ENCODE data around the gene WSB1. TPM values are rescaled to one million over a fixed set of nuclear protein-coding genes. Genes with fewer than 3 reads are reported as not detected.

Gene WSB1
- total and polyA plus RNA-seq, 9 of the 15 experiments (the other 6 are each of a cell fraction or from before 2014, with no cell fraction given): 22.8 to 229 (median 81.1) TPM

- TF ChIP-seq MYNN (IDR thresholded peaks at IDR 0.05) (no peak), MYNN (CRISPR knock-in tag; IDR thresholded peaks at IDR 0.05) (no peak), ZFP30 (CRISPR knock-in tag; IDR thresholded peaks at IDR 0.05; ENCODE audit: borderline replicate concordance) (no peak), HOXB6 (CRISPR knock-in tag; IDR thresholded peaks at IDR 0.05; ENCODE audit: borderline replicate concordance) (no peak), ZNF696 (CRISPR knock-in tag; conservative IDR thresholded peaks at IDR 0.05) (no peak), BRD9 (IDR thresholded peaks at IDR 0.05; ENCODE audit: low read depth, partially characterized antibody) (peak; percentile 8), HDAC8 (tag; IDR thresholded peaks at IDR 0.05) (no peak), ETS2 (tag; IDR thresholded peaks at IDR 0.05; ENCODE audit: borderline replicate concordance, poor library complexity, severe bottlenecking) (no peak), ZNF512 (tag; IDR thresholded peaks at IDR 0.05) (no peak), WHSC1 (IDR thresholded peaks at IDR 0.05; ENCODE audit: low read length) (no peak), ZNF146 (CRISPR knock-in tag; IDR thresholded peaks at IDR 0.05; ENCODE audit: unreplicated experiment) (no peak), U2AF1 (optimal IDR thresholded peaks at IDR 0.05; ENCODE audit: low read depth, low read length) (no peak), TAF1 (IDR thresholded peaks at IDR 0.05; ENCODE audit: control insufficient read depth, extremely low read depth, insufficient read depth, low read length, severe bottlenecking) (peak; percentile 98), MYBL2 (IDR thresholded peaks at IDR 0.05; ENCODE audit: low read depth) (no peak), MYBL2 (CRISPR knock-in tag; IDR thresholded peaks at IDR 0.05; ENCODE audit: borderline replicate concordance) (no peak), MAFG (tag; conservative IDR thresholded peaks at IDR 0.05) (no peak), CBX5 (IDR thresholded peaks at IDR 0.05; ENCODE audit: borderline replicate concordance, low read depth) (no peak), CAMTA2 (CRISPR knock-in tag; conservative IDR thresholded peaks at IDR 0.05) (no peak), XRCC5 (IDR thresholded peaks at IDR 0.05; ENCODE audit: low read depth, low read length) (no peak), SRSF3 (IDR thresholded peaks at IDR 0.05; ENCODE audit: insufficient read depth, low read length) (no peak), KAT2B (IDR thresholded peaks at IDR 0.05; ENCODE audit: low read depth, low read length) (no peak), MEF2D (tag; conservative IDR thresholded peaks at IDR 0.05; ENCODE audit: low read depth) (no peak), STAT5A (IDR thresholded peaks at IDR 0.05; ENCODE audit: borderline replicate concordance, low read length) (no peak)
Observed at GRCh38 chr17:27293898-27294688, at the start of gene WSB1 (continued).
